ENCODE measurements around the gene ATP13A1. TPM values are rescaled to one million over a fixed set of nuclear protein-coding genes. Genes with fewer than 3 reads are reported as not detected.
A peak's percentile ranks its signal among the peaks of the same experiment; 100 is the strongest.
"Not testable (repeated sequence)": the region's sequence is repeated elsewhere in the genome, so short reads cannot be mapped to it uniquely, and the experiment has no call there.

ATP13A1 gene
- total RNA-seq, 2 experiments from 2014 or later: 48.7 to 55.1 TPM

GRCh38 chr19:19602136-19602712, 61.3 kb downstream of the ATP13A1 start:
- Mint-ChIP-seq H3K9me3 (no peaks in the 10 kb centered on the region), H3K4me3 (no peak overlapping the region), H3K4me1 (ENCODE audit: low read depth) (peaks cover 78% of the 10 kb centered on the region), H3K36me3 (ENCODE audit: low read depth) (peaks cover 6% of the 10 kb centered on the region), H3K27ac (peak overlapping the region; percentile 84), H3K27me3 (ENCODE audit: low read depth) (no peaks in the 10 kb centered on the region)
- peak; percentile 53 for DNase-seq
- intact Hi-C loops (cut with micrococcal nuclease): no loop called here
- CTCF ChIA-PET: interaction anchor here (0.6 to 0.8 kb wide), 2 partner anchors 19 to 42 kb away, joined by 3 read pairs; partner anchors contain the start of gene GMIP

GRCh38 chr19:19600793-19601330, 62.6 kb downstream of the ATP13A1 start:
- intact Hi-C loops (cut with micrococcal nuclease): no loop called here
- Mint-ChIP-seq H3K4me3 (no peak overlapping the region), H3K36me3 (ENCODE audit: low read depth) (peaks cover 5% of the 10 kb centered on the region), H3K4me1 (ENCODE audit: low read depth) (peaks cover 75% of the 10 kb centered on the region), H3K27ac (peak overlapping the region; percentile 84), H3K27me3 (ENCODE audit: low read depth) (no peaks in the 10 kb centered on the region), H3K9me3 (no peaks in the 10 kb centered on the region)
- CTCF ChIA-PET: interaction anchor here (0.6 to 1.3 kb wide), 3 partner anchors 10 to 46 kb away, joined by 3 to 8 read pairs (median 3); partner anchors contain the start of gene PBX4
- DNase-seq: peak; percentile 21

GRCh38 chr19:19598728-19599451, 64.6 kb downstream of the ATP13A1 start:
- H3K36me3 Mint-ChIP-seq (ENCODE audit: low read depth); H3K9me3 Mint-ChIP-seq; CTCF ChIA-PET; H3K27me3 Mint-ChIP-seq (ENCODE audit: low read depth): not testable (repeated sequence)
- Mint-ChIP-seq H3K27ac (peak overlapping the region; percentile 100), H3K4me3 (peak overlapping the region; percentile 75), H3K4me1 (ENCODE audit: low read depth) (peaks cover 85% of the 10 kb centered on the region)
- DNase-seq: peak; percentile 74
- intact Hi-C loops (cut with micrococcal nuclease): loop anchor here (1.0 to 5.0 kb wide), 12 partner anchors 7 to 268 kb away; partner anchors contain the start of genes ATP13A1, GMIP, LPAR2 and PBX4

GRCh38 chr19:19597809-19598306, 65.6 kb downstream of the ATP13A1 start:
- intact Hi-C loops (cut with micrococcal nuclease): loop anchor here (1.0 to 5.0 kb wide), 11 partner anchors 8 to 269 kb away; partner anchors contain the start of genes ATP13A1, GMIP, LPAR2 and PBX4
- H3K4me3 Mint-ChIP-seq: peak overlapping the region; percentile 75
- peaks cover 85% of the 10 kb centered on the region for H3K4me1 Mint-ChIP-seq (ENCODE audit: low read depth)
- H3K27ac Mint-ChIP-seq: peak overlapping the region; percentile 100
- H3K27me3 Mint-ChIP-seq (ENCODE audit: low read depth): no peaks in the 10 kb centered on the region
- CTCF ChIA-PET: no interaction called here
- H3K9me3 Mint-ChIP-seq: no peaks in the 10 kb centered on the region
- DNase-seq: peak; percentile 78
- H3K36me3 Mint-ChIP-seq (ENCODE audit: low read depth): peaks cover 13% of the 10 kb centered on the region

Other genes with a start within 250 kb of the ATP13A1 start
- gene TSSK6, start 148.1 kb downstream of the ATP13A1 start, total RNA-seq: 1 to 10 TPM; 4.5 TPM
- gene NDUFA13, start 147.5 kb downstream of the ATP13A1 start, total RNA-seq: 100 to 1,000 TPM; 351 to 376 TPM
- gene YJEFN3, start 134.8 kb downstream of the ATP13A1 start, total RNA-seq: 1 to 10 TPM; 6.5 to 7.2 TPM
- under 1 TPM; 0.14 to 0.22 TPM for gene CILP2, start 125.4 kb downstream of the ATP13A1 start, total RNA-seq
- 10 to 100 TPM; 13.5 to 17.5 TPM for gene PBX4, start 45.0 kb downstream of the ATP13A1 start, total RNA-seq
- gene LPAR2, start 35.5 kb downstream of the ATP13A1 start, total RNA-seq: 10 to 100 TPM; 20.2 to 20.7 TPM
- gene GMIP, start 20.0 kb downstream of the ATP13A1 start, total RNA-seq: 10 to 100 TPM; 38.7 to 40.6 TPM
- 10 to 100 TPM; 51.8 to 54.3 TPM for gene ZNF101, start 5.2 kb upstream of the ATP13A1 start, total RNA-seq
- gene ZNF14, start 69.4 kb upstream of the ATP13A1 start, total RNA-seq: 1 to 10 TPM; 8.4 TPM
- 10 to 100 TPM; 32.6 to 34.0 TPM for gene ZNF506, start 158.1 kb upstream of the ATP13A1 start, total RNA-seq
- 1 to 10 TPM; 6.1 to 9.6 TPM for gene ZNF253, start 202.2 kb upstream of the ATP13A1 start, total RNA-seq
- 10 to 100 TPM; 15.2 to 16.6 TPM for gene ZNF93, start 237.3 kb upstream of the ATP13A1 start, total RNA-seq